H1 (cell line): ENCODE results near the gene USH2A. TPM values are rescaled to one million over a fixed set of nuclear protein-coding genes. Genes with fewer than 3 reads are reported as not detected.

ENCODE experiments used
- CHD7 ChIP-seq: fragments of 300-600 bp; sonication (generic); IDR thresholded peaks from 2 replicates; pipeline ENCODE4 v1.7.1; 2012; ENCODE audit warnings: low read length, moderate library complexity, mild to moderate bottlenecking, inconsistent platforms; ENCODE audit not compliant: insufficient replicate concordance
- polyA plus RNA-seq, 7 experiments: library from polyadenylated mRNA; depleted of rRNA in 3 of 7; stranded (reverse) in 5 of 7; unstranded in 2 of 7; fragments of >200 nt in 5 of 7; fragments of 200-250 nt in 2 of 7; gene quantifications; 1 replicate in 5 of 7; 2 replicates in 1 of 7; 4 replicates in 1 of 7; pipeline versions ENCODE4 v1.2.1 to v1.2.3, GENCODE V29; 2011 to 2013; ENCODE audit warnings: missing spikeins in 2 of 7, mixed read lengths in 2 of 7
- total RNA-seq: library from RNA; stranded (reverse); fragmentation: NEBNext Ultra II Directional; extraction: Animal tissue kit (Norgen Biotek cat#: 25700); gene quantifications from 2 replicates; pipeline ENCODE4 v1.2.1, GENCODE V29; 2021

Gene USH2A
- total and polyA plus RNA-seq, 2 of the 8 experiments (the other 6 are each of a cell fraction or from before 2014, with no cell fraction given), result 0.02 to 0.17 TPM

- no peak for TF ChIP-seq CHD7
Observed at GRCh38 chr1:216124192-216124781, 299.0 kb downstream of the USH2A start (continued).
